GM18511 (cell line): ENCODE results near the gene KCTD10.
"Not testable (repeated sequence)": the region's sequence is repeated elsewhere in the genome, so short reads cannot be mapped to it uniquely, and the experiment has no call there.

Experiments
- ATAC-seq: cut with Tn5 transposase; IDR thresholded peaks from one replicate; pipeline ENCODE4 v1.9.1; 2021; ENCODE audit warnings: mild to moderate bottlenecking, moderate library complexity; ENCODE audit not compliant: unreplicated experiment

KCTD10 gene

GRCh38 chr12:109423392-109423791 is 53.7 kb downstream of the KCTD10 start:
- no peak for ATAC-seq

- ATAC-seq, result no peak
Observed at GRCh38 chr12:109422251-109422650, 54.8 kb downstream of the KCTD10 start.

- no peak for ATAC-seq
Observed at GRCh38 chr12:109421355-109422087, 55.6 kb downstream of the KCTD10 start.

GRCh38 chr12:109418848-109419480 is 58.1 kb downstream of the KCTD10 start:
- no peak for ATAC-seq

- not testable (repeated sequence) for ATAC-seq
Observed at GRCh38 chr12:109406147-109406546, 71.0 kb downstream of the KCTD10 start.

- not testable (repeated sequence) for ATAC-seq
Observed at GRCh38 chr12:109404841-109405240, 72.3 kb downstream of the KCTD10 start.
